Smooth muscle cell (in vitro differentiated cells): ENCODE measurements around the gene CNBD2. TPM values are rescaled to one million over a fixed set of nuclear protein-coding genes. Genes with fewer than 3 reads are reported as not detected.

Experiments
- DNase-seq: peaks from one replicate; lab custom pipeline; 2025; ENCODE audit not compliant: unreplicated experiment; lab: John Stamatoyannopoulos, UW
- H2AFZ ChIP-seq: fragments of 200-600 bp; sonication (generic); 2 replicates; pipeline ENCODE4 v1.6.0; 2016; ENCODE audit warnings: antibody characterized with exemption, low read depth, mild to moderate bottlenecking
- H3F3A ChIP-seq: fragments of 200-600 bp; sonication (generic); 2 replicates; pipeline ENCODE4 v1.6.0; 2017; ENCODE audit warnings: antibody characterized with exemption, low read depth
- H3K27ac ChIP-seq: fragments of 200-600 bp; sonication (generic); 2 replicates; pipeline ENCODE4 v1.5.1; 2016; ENCODE audit warnings: low read depth, mild to moderate bottlenecking
- H3K27me3 ChIP-seq: fragments of 200-600 bp; sonication (generic); 2 replicates; pipeline ENCODE4 v1.6.1; 2016; ENCODE audit warnings: low read depth, mild to moderate bottlenecking
- H3K36me3 ChIP-seq: fragments of 200-600 bp; sonication (generic); 2 replicates; pipeline ENCODE4 v1.5.1; 2016; ENCODE audit warnings: low read depth
- H3K4me1 ChIP-seq: fragments of 200-600 bp; sonication (generic); 2 replicates; pipeline ENCODE4 v1.5.1; 2016; ENCODE audit warnings: low read depth
- H3K4me2 ChIP-seq: fragments of 200-600 bp; sonication (generic); 2 replicates; pipeline ENCODE4 v1.6.0; 2016; ENCODE audit warnings: mild to moderate bottlenecking
- H3K4me3 ChIP-seq: fragments of 200-600 bp; sonication (generic); 2 replicates; pipeline ENCODE4 v1.5.1; 2016; ENCODE audit warnings: mild to moderate bottlenecking
- H3K79me2 ChIP-seq: fragments of 200-600 bp; sonication (generic); 2 replicates; pipeline ENCODE4 v1.6.0; 2016; ENCODE audit warnings: low read depth, mild to moderate bottlenecking
- H3K9ac ChIP-seq: fragments of 200-600 bp; sonication (generic); 2 replicates; pipeline ENCODE4 v1.6.0; 2016; ENCODE audit warnings: low read depth
- H3K9me3 ChIP-seq: fragments of 200-600 bp; sonication (generic); replicated peaks from 2 replicates; pipeline ENCODE4 v1.5.1; 2016; ENCODE audit warnings: low read depth
- H4K20me1 ChIP-seq: fragments of 200-600 bp; sonication (generic); 2 replicates; pipeline ENCODE4 v1.6.0; 2016; ENCODE audit warnings: low read depth
- WGBS: methylation state at CpG from one replicate; pipeline ENCODE4 v1.1.7; 2016; ENCODE audit warnings: low lambda C conversion rate; 5-methylcytosine and 5-hydroxymethylcytosine counted together
- polyA plus RNA-seq: library from polyadenylated mRNA; unstranded; fragments of >200 nt; fragmentation: Nextera tagmentation; extraction: Ambion mirVana; gene quantifications from 2 replicates; pipeline ENCODE4 v1.2.1, GENCODE V29; 2016
- total RNA-seq: library from RNA; depleted of rRNA; stranded (reverse); fragments of >200 nt; gene quantifications from 2 replicates; pipeline ENCODE4 v1.2.3, GENCODE V29; 2014
- TF ChIP-seq, protein P1 (sequence below): fragments of 200-600 bp; sonication (generic); IDR thresholded peaks from 2 replicates; pipeline ENCODE4 v1.5.1; 2017; ENCODE audit warnings: borderline replicate concordance, mild to moderate bottlenecking, antibody characterized with exemption; ENCODE audit not compliant: insufficient read depth, poor library complexity, severe bottlenecking

Gene CNBD2
- total RNA-seq (4.8 and 10.2 TPM in 2 replicates), polyA plus RNA-seq (0.18 and 2.8 TPM in 2 replicates)

DNA sequence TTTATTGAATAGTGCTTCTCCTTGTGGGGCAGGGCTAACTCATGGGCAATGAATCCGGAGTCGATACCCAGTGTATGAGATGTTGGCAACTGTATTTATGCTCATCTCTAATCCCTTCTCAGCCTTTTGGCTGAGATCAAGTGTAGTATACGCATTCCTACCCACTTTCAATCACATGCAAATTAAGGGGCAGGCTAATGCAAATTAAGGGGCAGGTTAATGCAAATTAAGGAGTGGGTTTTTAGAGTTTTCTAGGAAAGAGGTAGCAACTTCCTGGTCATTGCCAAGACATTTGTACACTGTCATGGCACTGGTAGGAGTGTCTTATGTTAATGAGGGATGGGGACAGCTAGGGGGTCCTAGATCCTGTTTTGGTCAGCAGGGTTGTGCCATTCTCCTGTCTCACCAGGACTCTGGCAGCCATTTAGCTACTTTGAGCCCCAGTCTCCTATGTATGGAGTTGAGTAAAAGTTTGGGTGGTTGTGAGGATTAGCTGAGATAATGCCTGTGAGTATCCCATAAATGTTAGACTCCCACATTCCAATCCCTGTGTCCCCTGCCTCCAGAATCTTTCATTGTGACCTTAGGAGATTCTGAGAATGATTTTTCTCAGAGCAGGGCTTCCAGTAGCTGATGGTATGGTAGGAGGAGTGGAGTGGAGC lies at the start of gene CNBD2:
CNBD2 (plus strand) TSS at position 612 of the 662 bp plus-strand sequence. CDS start 173 bp downstream, outside the sequence.
- no peaks in the 10 kb centered on the region for H3K36me3 ChIP-seq
- H3K9me3 ChIP-seq = no peaks in the 10 kb centered on the region
- no peaks in the 10 kb centered on the region for H3K4me1 ChIP-seq
- no peak within 1 kb of the TSS for H3K4me2 ChIP-seq
- 97% methylated on average over 3 of the region's 3 CpGs for WGBS
- DNase-seq = no peak
- H3K9ac ChIP-seq = no peak within 1 kb of the TSS
- TF ChIP-seq, protein P1, sequence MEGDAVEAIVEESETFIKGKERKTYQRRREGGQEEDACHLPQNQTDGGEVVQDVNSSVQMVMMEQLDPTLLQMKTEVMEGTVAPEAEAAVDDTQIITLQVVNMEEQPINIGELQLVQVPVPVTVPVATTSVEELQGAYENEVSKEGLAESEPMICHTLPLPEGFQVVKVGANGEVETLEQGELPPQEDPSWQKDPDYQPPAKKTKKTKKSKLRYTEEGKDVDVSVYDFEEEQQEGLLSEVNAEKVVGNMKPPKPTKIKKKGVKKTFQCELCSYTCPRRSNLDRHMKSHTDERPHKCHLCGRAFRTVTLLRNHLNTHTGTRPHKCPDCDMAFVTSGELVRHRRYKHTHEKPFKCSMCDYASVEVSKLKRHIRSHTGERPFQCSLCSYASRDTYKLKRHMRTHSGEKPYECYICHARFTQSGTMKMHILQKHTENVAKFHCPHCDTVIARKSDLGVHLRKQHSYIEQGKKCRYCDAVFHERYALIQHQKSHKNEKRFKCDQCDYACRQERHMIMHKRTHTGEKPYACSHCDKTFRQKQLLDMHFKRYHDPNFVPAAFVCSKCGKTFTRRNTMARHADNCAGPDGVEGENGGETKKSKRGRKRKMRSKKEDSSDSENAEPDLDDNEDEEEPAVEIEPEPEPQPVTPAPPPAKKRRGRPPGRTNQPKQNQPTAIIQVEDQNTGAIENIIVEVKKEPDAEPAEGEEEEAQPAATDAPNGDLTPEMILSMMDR = no peak
- peaks cover 3% of the 10 kb centered on the region for H3F3A ChIP-seq
- H3K79me2 ChIP-seq = no peaks in the 10 kb centered on the region
- no peaks in the 10 kb centered on the region for H3K27me3 ChIP-seq
- H4K20me1 ChIP-seq = no peaks in the 10 kb centered on the region
- no peak within 1 kb of the TSS for H3K4me3 ChIP-seq
- no peak within 1 kb of the TSS for H3K27ac ChIP-seq
- no peak within 1 kb of the TSS for H2AFZ ChIP-seq

GRCh38 chr20:35920523-35920922 lies 47.9 kb upstream of the CNBD2 start:
- no peak overlapping the region for H3K27ac ChIP-seq
- H3F3A ChIP-seq = no peaks in the 10 kb centered on the region
- no peak overlapping the region for H2AFZ ChIP-seq
- no peaks in the 10 kb centered on the region for H3K27me3 ChIP-seq
- H3K9ac ChIP-seq = no peak overlapping the region
- peaks cover 11% of the 10 kb centered on the region for H3K36me3 ChIP-seq
- H3K4me2 ChIP-seq = no peak overlapping the region
- H3K79me2 ChIP-seq = peaks cover 4% of the 10 kb centered on the region
- no peaks in the 10 kb centered on the region for H3K9me3 ChIP-seq
- TF ChIP-seq, protein P1 = no peak
- no peaks in the 10 kb centered on the region for H4K20me1 ChIP-seq
- no peak overlapping the region for H3K4me3 ChIP-seq
- DNase-seq = no peak
- WGBS = 98% methylated on average over 3 of the region's 3 CpGs
- H3K4me1 ChIP-seq = no peaks in the 10 kb centered on the region

DNA sequence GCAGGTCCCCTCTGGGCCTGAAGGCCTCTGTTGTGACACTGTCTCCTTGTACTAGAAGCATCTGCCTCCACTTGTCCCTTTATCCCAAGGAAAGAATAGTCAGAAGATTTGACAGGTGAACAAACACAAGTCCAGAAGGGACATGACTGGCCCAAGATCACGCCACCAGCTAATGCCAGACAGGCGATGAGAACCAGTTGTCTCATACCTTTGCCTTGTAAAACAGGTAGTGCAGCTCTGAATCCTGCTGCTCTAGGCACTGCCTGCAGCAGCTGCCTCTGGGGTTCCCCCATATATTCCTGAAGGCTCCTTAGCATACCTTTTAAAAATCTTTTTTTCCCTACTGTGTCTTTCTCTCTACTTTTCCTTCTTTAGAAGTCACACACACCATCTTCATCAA lies 39.1 kb upstream of the CNBD2 start:
- no peaks in the 10 kb centered on the region for H3K79me2 ChIP-seq
- no peaks in the 10 kb centered on the region for H3K36me3 ChIP-seq
- H3K4me2 ChIP-seq = no peak overlapping the region
- no peak for DNase-seq
- TF ChIP-seq, protein P1 = no peak
- no peaks in the 10 kb centered on the region for H3F3A ChIP-seq
- H3K9ac ChIP-seq = no peak overlapping the region
- no peaks in the 10 kb centered on the region for H3K9me3 ChIP-seq
- no peak overlapping the region for H3K27ac ChIP-seq
- H3K27me3 ChIP-seq = no peaks in the 10 kb centered on the region
- no peak overlapping the region for H3K4me3 ChIP-seq
- no peaks in the 10 kb centered on the region for H4K20me1 ChIP-seq
- 75% methylated on average over 2 of the region's 2 CpGs for whole genome bisulfite sequencing
- H2AFZ ChIP-seq = no peak overlapping the region
- no peaks in the 10 kb centered on the region for H3K4me1 ChIP-seq

GRCh38 chr20:35934050-35934449 lies 34.3 kb upstream of the CNBD2 start:
- Histone ChIP-seq H3K9ac (no peak overlapping the region), H3K79me2 (no peaks in the 10 kb centered on the region), H3K4me2 (no peak overlapping the region), H4K20me1 (peaks cover 6% of the 10 kb centered on the region), H3K4me3 (no peak overlapping the region), H3K27ac (no peak overlapping the region), H3F3A (no peaks in the 10 kb centered on the region), H3K27me3 (no peaks in the 10 kb centered on the region), H2AFZ (no peak overlapping the region), H3K36me3 (no peaks in the 10 kb centered on the region), H3K4me1 (no peaks in the 10 kb centered on the region), H3K9me3 (no peaks in the 10 kb centered on the region)
- no peak for DNase-seq
- 82% methylated on average over 4 of the region's 4 CpGs for WGBS
- TF ChIP-seq, protein P1 = no peak
